Gastrocnemius medialis (tissue), 4 donors: ENCODE results near the gene CLGN.

Experiments used
- POLR2A ChIP-seq, 2 donors: fragments of 450-650 bp; IDR thresholded peaks; one replicate each; pipeline ENCODE4 v1.6.1; 2017; ENCODE audit warnings: antibody characterized with exemption in 2 of 2, mild to moderate bottlenecking in 2 of 2, moderate library complexity in 2 of 2
- TF ChIP-seq, protein P1 (sequence below), 5 experiments: fragments of 450-650 bp in 3 of 5; fragments of 200-600 bp in 2 of 5; sonication (generic) in 2 of 5; IDR thresholded peaks in 4 of 5; conservative IDR thresholded peaks in 1 of 5; 1 replicate in 4 of 5; 2 replicates in 1 of 5; pipeline ENCODE4 v1.5.1; 2016 to 2019; ENCODE audit warnings: antibody characterized with exemption in 5 of 5, mild to moderate bottlenecking in 3 of 5, moderate library complexity in 3 of 5

- TF ChIP-seq, protein P1, sequence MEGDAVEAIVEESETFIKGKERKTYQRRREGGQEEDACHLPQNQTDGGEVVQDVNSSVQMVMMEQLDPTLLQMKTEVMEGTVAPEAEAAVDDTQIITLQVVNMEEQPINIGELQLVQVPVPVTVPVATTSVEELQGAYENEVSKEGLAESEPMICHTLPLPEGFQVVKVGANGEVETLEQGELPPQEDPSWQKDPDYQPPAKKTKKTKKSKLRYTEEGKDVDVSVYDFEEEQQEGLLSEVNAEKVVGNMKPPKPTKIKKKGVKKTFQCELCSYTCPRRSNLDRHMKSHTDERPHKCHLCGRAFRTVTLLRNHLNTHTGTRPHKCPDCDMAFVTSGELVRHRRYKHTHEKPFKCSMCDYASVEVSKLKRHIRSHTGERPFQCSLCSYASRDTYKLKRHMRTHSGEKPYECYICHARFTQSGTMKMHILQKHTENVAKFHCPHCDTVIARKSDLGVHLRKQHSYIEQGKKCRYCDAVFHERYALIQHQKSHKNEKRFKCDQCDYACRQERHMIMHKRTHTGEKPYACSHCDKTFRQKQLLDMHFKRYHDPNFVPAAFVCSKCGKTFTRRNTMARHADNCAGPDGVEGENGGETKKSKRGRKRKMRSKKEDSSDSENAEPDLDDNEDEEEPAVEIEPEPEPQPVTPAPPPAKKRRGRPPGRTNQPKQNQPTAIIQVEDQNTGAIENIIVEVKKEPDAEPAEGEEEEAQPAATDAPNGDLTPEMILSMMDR (IDR thresholded peaks at IDR 0.05 in 4 of 5, conservative IDR thresholded peaks at IDR 0.05 in 1 of 5): no peak
- no peak for TF ChIP-seq POLR2A (IDR thresholded peaks at IDR 0.05)
These were observed 83.3 kb downstream of the CLGN start for GRCh38 chr4:140344101-140344500.
